Measurements from ENCODE around the gene RABL6.
A peak's percentile ranks its signal among the peaks of the same experiment; 100 is the strongest.
"Not testable (repeated sequence)": the region's sequence is repeated elsewhere in the genome, so short reads cannot be mapped to it uniquely, and the experiment has no call there.

The RABL6 gene

GRCh38 chr9:136821826-136822544 is 14.2 kb downstream of the RABL6 start:
- no peak for DNase-seq

GRCh38 chr9:136823136-136824046 is 15.6 kb downstream of the RABL6 start:
- no peak for DNase-seq

- DNase-seq, result no peak
Observed at GRCh38 chr9:136824496-136825225, 16.9 kb downstream of the RABL6 start.

GRCh38 chr9:136825295-136826187 is 17.8 kb downstream of the RABL6 start:
- DNase-seq, result no peak

- DNase-seq, result no peak
Observed at GRCh38 chr9:136826188-136826541, 18.4 kb downstream of the RABL6 start.

GRCh38 chr9:136826703-136827582 is 19.2 kb downstream of the RABL6 start:
- DNase-seq, result peak; percentile 24

- no peak for DNase-seq
Observed at GRCh38 chr9:136827794-136828473, 20.2 kb downstream of the RABL6 start.

- no peak for DNase-seq
Observed at GRCh38 chr9:136828474-136829140, 20.9 kb downstream of the RABL6 start.

- no peak for DNase-seq
Observed at GRCh38 chr9:136829412-136829811, 21.7 kb downstream of the RABL6 start.

GRCh38 chr9:136829981-136830885 is 22.5 kb downstream of the RABL6 start:
- peak; percentile 22 for DNase-seq

GRCh38 chr9:136831002-136831719 is 23.4 kb downstream of the RABL6 start:
- DNase-seq, result no peak

GRCh38 chr9:136831720-136832104 is 24.0 kb downstream of the RABL6 start:
- DNase-seq, result peak; percentile 21

GRCh38 chr9:136832581-136832980 is 24.8 kb downstream of the RABL6 start:
- DNase-seq, result no peak

GRCh38 chr9:136833381-136834048 is 25.8 kb downstream of the RABL6 start:
- not testable (repeated sequence) for DNase-seq

- DNase-seq, result peak; percentile 24
Observed at GRCh38 chr9:136835162-136835931, 27.6 kb downstream of the RABL6 start.

- peak; percentile 33 for DNase-seq
Observed at GRCh38 chr9:136835932-136836904, 28.5 kb downstream of the RABL6 start.

Data from femur (tissue), 1 donor.